IgD-negative memory B cell (primary cell): Measurements from ENCODE around the gene FNDC8. TPM values are rescaled to one million over a fixed set of nuclear protein-coding genes. Genes with fewer than 3 reads are reported as not detected.
"Not testable (repeated sequence)": the region's sequence is repeated elsewhere in the genome, so short reads cannot be mapped to it uniquely, and the experiment has no call there.

Experiments
- H3K27ac Mint-ChIP-seq, 3 donors: one replicate each; pipeline ENCODE4 v1.8.0; 2020 to 2022; ENCODE audit warnings: mild to moderate bottlenecking in 3 of 3, mixed read lengths in 3 of 3, moderate library complexity in 1 of 3
- H3K27me3 Mint-ChIP-seq: one replicate; pipeline ENCODE4 v1.8.0; 2021; ENCODE audit warnings: mixed read lengths
- H3K36me3 Mint-ChIP-seq: one replicate; pipeline ENCODE4 v1.8.0; 2020; ENCODE audit warnings: mild to moderate bottlenecking, mixed read lengths
- H3K4me1 Mint-ChIP-seq, 3 donors: one replicate each; pipeline ENCODE4 v1.8.0; 2020 to 2022; ENCODE audit warnings: mixed read lengths in 3 of 3, mild to moderate bottlenecking in 1 of 3
- H3K4me3 Mint-ChIP-seq, 4 donors: one replicate each; pipeline ENCODE4 v1.8.0; 2020 to 2022; ENCODE audit warnings: mild to moderate bottlenecking in 4 of 4, mixed read lengths in 4 of 4, moderate library complexity in 3 of 4
- H3K9me3 Mint-ChIP-seq, 3 donors: one replicate each; pipeline ENCODE4 v1.8.0; 2020 to 2021; ENCODE audit warnings: mixed read lengths in 3 of 3, mild to moderate bottlenecking in 1 of 3
- polyA plus RNA-seq: library from polyadenylated mRNA; unstranded; fragments of 300-500 nt; fragmentation: Illumina TruSeq; gene quantifications from one replicate; pipeline ENCODE4 v1.2.3, GENCODE V29; 2021

The FNDC8 gene
- polyA plus RNA-seq, 1 donor from 2014 or later, result not detected

- H3K27ac Mint-ChIP-seq, result no peak overlapping the region
- no peaks in the 10 kb centered on the region for H3K9me3 Mint-ChIP-seq
- peaks cover 4 to 6% (median 6%) of the 10 kb centered on the region in 3 donors for H3K4me1 Mint-ChIP-seq
- no peaks in the 10 kb centered on the region for H3K36me3 Mint-ChIP-seq
- peak overlapping the region in 1 of 4 donors; percentile 49 for H3K4me3 Mint-ChIP-seq
- peaks cover 7% of the 10 kb centered on the region for H3K27me3 Mint-ChIP-seq
Measured at GRCh38 chr17:35144840-35145239, 23.4 kb downstream of the FNDC8 start.

GRCh38 chr17:35146214-35146833 lies 24.9 kb downstream of the FNDC8 start:
- H3K36me3 Mint-ChIP-seq, result no peaks in the 10 kb centered on the region
- no peaks in the 10 kb centered on the region for H3K9me3 Mint-ChIP-seq
- no peak overlapping the region for H3K4me3 Mint-ChIP-seq
- peaks cover 7% of the 10 kb centered on the region for H3K27me3 Mint-ChIP-seq
- H3K4me1 Mint-ChIP-seq, result peaks cover 2 to 6% (median 4%) of the 10 kb centered on the region in 3 donors
- H3K27ac Mint-ChIP-seq, result no peak overlapping the region

GRCh38 chr17:35147375-35147905 lies 26.0 kb downstream of the FNDC8 start, which contains the start of gene UNC45B:
UNC45B (plus strand) TSS chr17:35147817; CDS start chr17:35148264, 447 bp downstream.
- Mint-ChIP-seq H3K27ac (no peak within 1 kb of the TSS), H3K36me3 (no peaks in the 10 kb centered on the region), H3K4me3 (no peak within 1 kb of the TSS), H3K4me1 (peaks cover 0 to 4% (median 0%) of the 10 kb centered on the region in 3 donors), H3K27me3 (peaks cover 7% of the 10 kb centered on the region), H3K9me3 (no peaks in the 10 kb centered on the region)

- H3K36me3 Mint-ChIP-seq, result no peaks in the 10 kb centered on the region
Measured at GRCh38 chr17:35148144-35148543, 26.7 kb downstream of the FNDC8 start.

GRCh38 chr17:35149941-35150340 lies 28.5 kb downstream of the FNDC8 start:
- Mint-ChIP-seq H3K36me3 (no peaks in the 10 kb centered on the region), H3K4me1 (no peaks in the 10 kb centered on the region), H3K9me3 (no peaks in the 10 kb centered on the region), H3K27me3 (peaks cover 8% of the 10 kb centered on the region), H3K27ac (no peak overlapping the region), H3K4me3 (no peak overlapping the region)

More at GRCh38 chr17:35148144-35148543, 26.7 kb downstream of the FNDC8 start:
- Mint-ChIP-seq H3K27ac (no peak overlapping the region), H3K4me1 (peaks cover 0 to 4% (median 0%) of the 10 kb centered on the region in 3 donors), H3K27me3 (peaks cover 7% of the 10 kb centered on the region), H3K4me3 (no peak overlapping the region), H3K9me3 (no peaks in the 10 kb centered on the region)

- H3K36me3 Mint-ChIP-seq, H3K27ac Mint-ChIP-seq, H3K4me1 Mint-ChIP-seq, H3K27me3 Mint-ChIP-seq, H3K9me3 Mint-ChIP-seq, H3K4me3 Mint-ChIP-seq: not testable (repeated sequence)
Measured at GRCh38 chr17:35151080-35151479, 29.7 kb downstream of the FNDC8 start.

GRCh38 chr17:35152421-35153140 lies 31.2 kb downstream of the FNDC8 start:
- peaks cover 8% of the 10 kb centered on the region for H3K27me3 Mint-ChIP-seq
- no peak overlapping the region for H3K27ac Mint-ChIP-seq
- no peaks in the 10 kb centered on the region for H3K36me3 Mint-ChIP-seq
- no peak overlapping the region for H3K4me3 Mint-ChIP-seq
- no peaks in the 10 kb centered on the region for H3K9me3 Mint-ChIP-seq
- H3K4me1 Mint-ChIP-seq, result no peaks in the 10 kb centered on the region

- Mint-ChIP-seq H3K36me3 (no peaks in the 10 kb centered on the region), H3K27me3 (peaks cover 12% of the 10 kb centered on the region), H3K9me3 (no peaks in the 10 kb centered on the region), H3K4me1 (no peaks in the 10 kb centered on the region), H3K27ac (no peak overlapping the region), H3K4me3 (peak overlapping the region in 1 of 4 donors; percentile 23)
Measured at GRCh38 chr17:35154196-35155165, 33.1 kb downstream of the FNDC8 start.

GRCh38 chr17:35155246-35155645 lies 33.8 kb downstream of the FNDC8 start:
- Mint-ChIP-seq H3K4me1 (no peaks in the 10 kb centered on the region), H3K27ac (no peak overlapping the region), H3K4me3 (no peak overlapping the region), H3K9me3 (no peaks in the 10 kb centered on the region), H3K36me3 (no peaks in the 10 kb centered on the region), H3K27me3 (peaks cover 12% of the 10 kb centered on the region)

- peaks cover 28% of the 10 kb centered on the region for H3K27me3 Mint-ChIP-seq
- peaks cover 0 to 2% (median 0%) of the 10 kb centered on the region in 3 donors for H3K9me3 Mint-ChIP-seq
- H3K4me1 Mint-ChIP-seq, result peaks cover 0 to 4% (median 0%) of the 10 kb centered on the region in 3 donors
- H3K36me3 Mint-ChIP-seq, result no peaks in the 10 kb centered on the region
- no peak overlapping the region for H3K27ac Mint-ChIP-seq
- H3K4me3 Mint-ChIP-seq, result no peak overlapping the region
Measured at GRCh38 chr17:35159940-35160339, 38.5 kb downstream of the FNDC8 start.

- peaks cover 0 to 2% (median 0%) of the 10 kb centered on the region in 3 donors for H3K9me3 Mint-ChIP-seq
- H3K27me3 Mint-ChIP-seq, result peaks cover 28% of the 10 kb centered on the region
- peak overlapping the region in 1 of 3 donors; percentile 36 for H3K27ac Mint-ChIP-seq
- no peaks in the 10 kb centered on the region for H3K36me3 Mint-ChIP-seq
- peaks cover 0 to 4% (median 0%) of the 10 kb centered on the region in 3 donors for H3K4me1 Mint-ChIP-seq
- H3K4me3 Mint-ChIP-seq, result no peak overlapping the region
Measured at GRCh38 chr17:35160354-35161201, 39.2 kb downstream of the FNDC8 start.

- Mint-ChIP-seq H3K4me3 (peak overlapping the region in 1 of 4 donors; percentile 13), H3K4me1 (peaks cover 0 to 4% (median 0%) of the 10 kb centered on the region in 3 donors), H3K9me3 (peaks cover 0 to 2% (median 0%) of the 10 kb centered on the region in 3 donors)
Measured at GRCh38 chr17:35161281-35161761, 39.9 kb downstream of the FNDC8 start.

GRCh38 chr17:35162755-35163154 lies 41.3 kb downstream of the FNDC8 start:
- Mint-ChIP-seq H3K27ac (no peak overlapping the region), H3K9me3 (peaks cover 0 to 2% (median 0%) of the 10 kb centered on the region in 3 donors), H3K27me3 (peaks cover 33% of the 10 kb centered on the region), H3K4me3 (no peak overlapping the region), H3K36me3 (no peaks in the 10 kb centered on the region), H3K4me1 (peaks cover 0 to 4% (median 0%) of the 10 kb centered on the region in 3 donors)

More at GRCh38 chr17:35161281-35161761, 39.9 kb downstream of the FNDC8 start:
- Mint-ChIP-seq H3K36me3 (no peaks in the 10 kb centered on the region), H3K27ac (peak overlapping the region in 1 of 3 donors; percentile 36), H3K27me3 (peaks cover 31% of the 10 kb centered on the region)
